ENCODE measurements around the gene TCTA.

The TCTA gene

GRCh38 chr3:49454898-49455681 lies 42.9 kb downstream of the TCTA start:
- H3K36me3 ChIP-seq (ENCODE audit: control insufficient read depth, insufficient read depth, low read length): no peaks in the 10 kb centered on the region
- TF ChIP-seq CTCF (IDR thresholded peaks at IDR 0.05; ENCODE audit: insufficient read depth, low read length, poor library complexity, severe bottlenecking): no peak
- DNase-seq (ENCODE audit: extremely low read depth, insufficient read length): no peak
- H3K27me3 ChIP-seq (replicated peaks; ENCODE audit: control insufficient read depth, insufficient read depth, low read length): no peaks in the 10 kb centered on the region
- no peak overlapping the region for H3K4me3 ChIP-seq (replicated peaks; ENCODE audit: low read depth, low read length)

GRCh38 chr3:49456466-49456865 lies 44.2 kb downstream of the TCTA start:
- Histone ChIP-seq H3K27me3 (replicated peaks; ENCODE audit: control insufficient read depth, insufficient read depth, low read length) (no peaks in the 10 kb centered on the region), H3K36me3 (ENCODE audit: control insufficient read depth, insufficient read depth, low read length) (no peaks in the 10 kb centered on the region), H3K4me3 (replicated peaks; ENCODE audit: low read depth, low read length) (no peak overlapping the region)
- TF ChIP-seq CTCF (IDR thresholded peaks at IDR 0.05; ENCODE audit: insufficient read depth, low read length, poor library complexity, severe bottlenecking): no peak
- DNase-seq (ENCODE audit: extremely low read depth, insufficient read length): no peak

- Histone ChIP-seq H3K4me3 (replicated peaks; ENCODE audit: low read depth, low read length) (no peak overlapping the region), H3K27me3 (replicated peaks; ENCODE audit: control insufficient read depth, insufficient read depth, low read length) (no peaks in the 10 kb centered on the region), H3K36me3 (ENCODE audit: control insufficient read depth, insufficient read depth, low read length) (no peaks in the 10 kb centered on the region)
- DNase-seq (ENCODE audit: extremely low read depth, insufficient read length): no peak
- no peak for TF ChIP-seq CTCF (IDR thresholded peaks at IDR 0.05; ENCODE audit: insufficient read depth, low read length, poor library complexity, severe bottlenecking)
Observed at GRCh38 chr3:49460188-49460890, 48.1 kb downstream of the TCTA start.

- no peak overlapping the region for H3K4me3 ChIP-seq (replicated peaks; ENCODE audit: low read depth, low read length)
- no peak for TF ChIP-seq CTCF (IDR thresholded peaks at IDR 0.05; ENCODE audit: insufficient read depth, low read length, poor library complexity, severe bottlenecking)
- H3K27me3 ChIP-seq (replicated peaks; ENCODE audit: control insufficient read depth, insufficient read depth, low read length): no peaks in the 10 kb centered on the region
- no peak for DNase-seq (ENCODE audit: extremely low read depth, insufficient read length)
- H3K36me3 ChIP-seq (ENCODE audit: control insufficient read depth, insufficient read depth, low read length): no peaks in the 10 kb centered on the region
Observed at GRCh38 chr3:49460956-49461355, 48.7 kb downstream of the TCTA start.

- DNase-seq (ENCODE audit: extremely low read depth, insufficient read length): no peak
- no peaks in the 10 kb centered on the region for H3K27me3 ChIP-seq (replicated peaks; ENCODE audit: control insufficient read depth, insufficient read depth, low read length)
- H3K36me3 ChIP-seq (ENCODE audit: control insufficient read depth, insufficient read depth, low read length): no peaks in the 10 kb centered on the region
- TF ChIP-seq CTCF (IDR thresholded peaks at IDR 0.05; ENCODE audit: insufficient read depth, low read length, poor library complexity, severe bottlenecking): no peak
- H3K4me3 ChIP-seq (replicated peaks; ENCODE audit: low read depth, low read length): no peak overlapping the region
Observed at GRCh38 chr3:49461443-49462171, 49.4 kb downstream of the TCTA start.

Measured in GM06990 (cell line).